ENCODE data around the gene MICU2. TPM values are rescaled to one million over a fixed set of nuclear protein-coding genes. Genes with fewer than 3 reads are reported as not detected.
"Not testable (repeated sequence)": the region's sequence is repeated elsewhere in the genome, so short reads cannot be mapped to it uniquely, and the experiment has no call there.

The MICU2 gene
- total RNA-seq, 2 donors from 2014 or later = 52.3 to 55.2 TPM

GRCh38 chr13:21557995-21558394 lies 46.0 kb downstream of the MICU2 start:
- DNase-seq = no peak
- no peak for ATAC-seq
- intact Hi-C loops (cut with DNase I, micrococcal nuclease) = no loop called here

GRCh38 chr13:21556051-21556450 lies 47.9 kb downstream of the MICU2 start:
- ATAC-seq = no peak
- intact Hi-C loops (cut with DNase I, micrococcal nuclease) = no loop called here
- DNase-seq = no peak

GRCh38 chr13:21553261-21553660 lies 50.7 kb downstream of the MICU2 start:
- DNase-seq; ATAC-seq; intact Hi-C loops (cut with DNase I, micrococcal nuclease): not testable (repeated sequence)

GRCh38 chr13:21550918-21551317 lies 53.1 kb downstream of the MICU2 start:
- intact Hi-C loops (cut with DNase I, micrococcal nuclease) = no loop called here
- ATAC-seq (no peak), DNase-seq (no peak)

- intact Hi-C loops (cut with DNase I, micrococcal nuclease) = no loop called here
- DNase-seq (no peak), ATAC-seq (no peak)
These were observed 54.3 kb downstream of the MICU2 start for GRCh38 chr13:21549633-21550032.

- ATAC-seq = no peak
- DNase-seq = no peak
- intact Hi-C loops (cut with DNase I, micrococcal nuclease) = no loop called here
These were observed 55.4 kb downstream of the MICU2 start for GRCh38 chr13:21548577-21548976.

GRCh38 chr13:21546372-21546771 lies 57.6 kb downstream of the MICU2 start:
- ATAC-seq (no peak), DNase-seq (no peak)
- intact Hi-C loops (cut with DNase I, micrococcal nuclease) = no loop called here

GRCh38 chr13:21544515-21544914 lies 59.5 kb downstream of the MICU2 start:
- ATAC-seq = no peak
- intact Hi-C loops (cut with DNase I, micrococcal nuclease) = no loop called here
- DNase-seq = no peak

- intact Hi-C loops (cut with DNase I, micrococcal nuclease) = no loop called here
- ATAC-seq (no peak), DNase-seq (no peak)
These were observed 61.4 kb downstream of the MICU2 start for GRCh38 chr13:21542563-21542962.

- intact Hi-C loops (cut with DNase I, micrococcal nuclease) = no loop called here
- no peak for DNase-seq
- ATAC-seq = no peak
These were observed 62.0 kb downstream of the MICU2 start for GRCh38 chr13:21541980-21542379.

- DNase-seq (no peak), ATAC-seq (no peak)
- intact Hi-C loops (cut with DNase I, micrococcal nuclease) = no loop called here
These were observed 62.7 kb downstream of the MICU2 start for GRCh38 chr13:21541271-21541670.

GRCh38 chr13:21539687-21540086 lies 64.3 kb downstream of the MICU2 start:
- intact Hi-C loops (cut with DNase I, micrococcal nuclease) = no loop called here
- ATAC-seq (no peak), DNase-seq (no peak)

GRCh38 chr13:21538753-21539152 lies 65.2 kb downstream of the MICU2 start:
- ATAC-seq (no peak), DNase-seq (no peak)
- intact Hi-C loops (cut with DNase I, micrococcal nuclease) = no loop called here

GRCh38 chr13:21538280-21538679 lies 65.7 kb downstream of the MICU2 start:
- intact Hi-C loops (cut with DNase I, micrococcal nuclease) = no loop called here
- no peak for ATAC-seq

GRCh38 chr13:21537105-21537504 lies 66.9 kb downstream of the MICU2 start:
- intact Hi-C loops (cut with DNase I, micrococcal nuclease) = no loop called here
- no peak for ATAC-seq
- DNase-seq = no peak

More at GRCh38 chr13:21538280-21538679, 65.7 kb downstream of the MICU2 start:
- no peak for DNase-seq

GRCh38 chr13:21534760-21535159 lies 69.2 kb downstream of the MICU2 start:
- intact Hi-C loops (cut with DNase I, micrococcal nuclease) = no loop called here
- DNase-seq (no peak), ATAC-seq (no peak)

- no peak for ATAC-seq
- DNase-seq = no peak
- intact Hi-C loops (cut with DNase I, micrococcal nuclease) = no loop called here
These were observed 72.5 kb downstream of the MICU2 start for GRCh38 chr13:21531455-21531854.

GRCh38 chr13:21530656-21531055 lies 73.3 kb downstream of the MICU2 start:
- no peak for DNase-seq
- intact Hi-C loops (cut with DNase I, micrococcal nuclease) = no loop called here
- no peak for ATAC-seq

- DNase-seq (no peak), ATAC-seq (no peak)
- intact Hi-C loops (cut with DNase I, micrococcal nuclease) = no loop called here
These were observed 74.7 kb downstream of the MICU2 start for GRCh38 chr13:21529146-21529893.

- DNase-seq = no peak
- ATAC-seq = no peak
- intact Hi-C loops (cut with DNase I, micrococcal nuclease) = no loop called here
These were observed 75.4 kb downstream of the MICU2 start for GRCh38 chr13:21528616-21529015.

Data from left colon (tissue), 2 donors.